SU-DHL-6 (cell line): ENCODE measurements around the gene HMGN1.

Experiments
- H2AFZ ChIP-seq: fragments of 200-600 bp; sonication (generic); 2 replicates; pipeline ENCODE4 v1.6.1; 2014; ENCODE audit warnings: low read depth, mild to moderate bottlenecking, moderate library complexity, mixed read lengths, antibody characterized with exemption, low read length; ENCODE audit not compliant: severe bottlenecking
- H3F3A ChIP-seq: fragments of 200-600 bp; shearing (Covaris generic); 2 replicates; pipeline ENCODE4 v1.6.0; 2016; ENCODE audit warnings: antibody characterized with exemption, mild to moderate bottlenecking; ENCODE audit not compliant: insufficient read depth
- H3K27ac ChIP-seq: fragments of 200-600 bp; sonication (generic); 2 replicates; pipeline ENCODE4 v1.5.1; 2016; ENCODE audit warnings: low read depth, mild to moderate bottlenecking, low read length, moderate library complexity, mixed read lengths
- H3K27me3 ChIP-seq: fragments of 200-600 bp; sonication (generic), shearing (Covaris generic); 2 replicates; pipeline ENCODE4 v1.6.0; 2014; ENCODE audit warnings: mild to moderate bottlenecking, low read length
- H3K36me3 ChIP-seq: fragments of 200-600 bp; sonication (generic); 2 replicates; pipeline ENCODE4 v1.6.1; 2014; ENCODE audit warnings: mild to moderate bottlenecking, low read length, mixed read lengths
- H3K4me2 ChIP-seq: fragments of 300-600, 200-600 bp; shearing (Covaris generic), sonication (generic); 2 replicates; pipeline ENCODE4 v1.6.0; 2014; ENCODE audit warnings: low read length, low read depth, mild to moderate bottlenecking; ENCODE audit not compliant: poor library complexity, severe bottlenecking
- H3K4me3 ChIP-seq: fragments of 200-600 bp; sonication (generic); 2 replicates; pipeline ENCODE4 v1.5.1; 2014; ENCODE audit warnings: antibody characterized with exemption, low read length, mild to moderate bottlenecking, mixed read lengths; ENCODE audit not compliant: insufficient read depth, poor library complexity, severe bottlenecking
- H3K79me2 ChIP-seq: fragments of 200-600 bp; sonication (generic); 2 replicates; pipeline ENCODE4 v1.6.1; 2014; ENCODE audit warnings: mild to moderate bottlenecking, low read length, moderate library complexity; ENCODE audit not compliant: insufficient read depth
- H3K9ac ChIP-seq: fragments of 200-600 bp; sonication (generic); 2 replicates; pipeline ENCODE4 v1.7.0; 2014; ENCODE audit warnings: mild to moderate bottlenecking, low read length
- H3K9me2 ChIP-seq: fragments of 200-600 bp; sonication (generic); replicated peaks from 2 replicates; pipeline ENCODE4 v1.6.1; 2014; ENCODE audit warnings: low read length; ENCODE audit not compliant: insufficient read depth
- H3K9me3 ChIP-seq: fragments of 200-600 bp; sonication (generic); 2 replicates; pipeline ENCODE4 v1.6.1; 2014; ENCODE audit warnings: low read length, mixed read lengths; ENCODE audit not compliant: insufficient read depth
- H4K20me1 ChIP-seq: fragments of 200-600 bp; sonication (generic); 2 replicates; pipeline ENCODE4 v1.6.1; 2014; ENCODE audit warnings: low read depth, mild to moderate bottlenecking, antibody characterized with exemption, low read length, moderate library complexity, mixed read lengths
- EZH2phosphoT487 ChIP-seq: fragments of 200-600 bp; sonication (generic), shearing (Covaris generic); conservative IDR thresholded peaks from 2 replicates; pipeline ENCODE4 v1.6.1; 2018; ENCODE audit warnings: mild to moderate bottlenecking, antibody characterized with exemption, low read length, moderate library complexity, mixed read lengths
- TF ChIP-seq, protein P1 (sequence below): fragments of 200-600 bp; sonication (generic); IDR thresholded peaks from one replicate; pipeline ENCODE4 v1.5.1; 2017; ENCODE audit warnings: antibody characterized with exemption, mild to moderate bottlenecking, low read length, moderate library complexity; ENCODE audit not compliant: insufficient read depth, poor library complexity, severe bottlenecking

Gene HMGN1

DNA sequence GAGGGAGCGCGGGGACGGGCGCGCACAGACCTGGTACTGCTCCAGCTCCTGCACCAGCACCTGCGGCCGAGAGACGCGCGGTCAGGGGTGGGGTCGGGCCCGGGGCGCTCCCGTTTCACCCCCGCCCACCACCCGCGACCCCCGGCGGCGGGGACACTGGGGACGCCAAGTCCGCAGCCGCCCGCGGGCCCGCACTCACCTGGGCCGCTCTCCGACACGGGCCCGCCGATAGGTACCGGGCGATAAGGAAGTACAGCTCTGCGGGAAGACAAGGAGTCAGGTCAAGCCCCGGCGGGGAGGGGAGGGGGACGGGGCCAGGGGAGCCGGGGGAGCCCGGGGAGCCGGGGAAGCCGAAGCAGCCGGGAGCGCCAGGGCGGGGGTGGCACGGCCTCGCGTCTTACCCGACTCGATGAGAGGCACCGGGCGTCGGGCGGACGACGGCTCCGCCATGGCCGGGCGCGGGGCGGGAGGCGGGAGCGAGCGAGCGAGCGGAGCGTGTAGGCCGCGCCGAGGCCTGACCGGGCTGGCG, 35.8 kb downstream of the HMGN1 start:
- Histone ChIP-seq H4K20me1 (peaks cover 24% of the 10 kb centered on the region), H3K27ac (peak overlapping the region; percentile 98), H3K9me2 (no peaks in the 10 kb centered on the region), H3K4me3 (peak overlapping the region; percentile 61), H3F3A (peaks cover 54% of the 10 kb centered on the region), H3K79me2 (peaks cover 53% of the 10 kb centered on the region), H3K36me3 (peaks cover 25% of the 10 kb centered on the region), H3K9me3 (no peaks in the 10 kb centered on the region), H2AFZ (no peak overlapping the region), H3K9ac (peak overlapping the region; percentile 98), H3K27me3 (no peaks in the 10 kb centered on the region), H3K4me2 (peak overlapping the region; percentile 79)
- TF ChIP-seq, protein P1, sequence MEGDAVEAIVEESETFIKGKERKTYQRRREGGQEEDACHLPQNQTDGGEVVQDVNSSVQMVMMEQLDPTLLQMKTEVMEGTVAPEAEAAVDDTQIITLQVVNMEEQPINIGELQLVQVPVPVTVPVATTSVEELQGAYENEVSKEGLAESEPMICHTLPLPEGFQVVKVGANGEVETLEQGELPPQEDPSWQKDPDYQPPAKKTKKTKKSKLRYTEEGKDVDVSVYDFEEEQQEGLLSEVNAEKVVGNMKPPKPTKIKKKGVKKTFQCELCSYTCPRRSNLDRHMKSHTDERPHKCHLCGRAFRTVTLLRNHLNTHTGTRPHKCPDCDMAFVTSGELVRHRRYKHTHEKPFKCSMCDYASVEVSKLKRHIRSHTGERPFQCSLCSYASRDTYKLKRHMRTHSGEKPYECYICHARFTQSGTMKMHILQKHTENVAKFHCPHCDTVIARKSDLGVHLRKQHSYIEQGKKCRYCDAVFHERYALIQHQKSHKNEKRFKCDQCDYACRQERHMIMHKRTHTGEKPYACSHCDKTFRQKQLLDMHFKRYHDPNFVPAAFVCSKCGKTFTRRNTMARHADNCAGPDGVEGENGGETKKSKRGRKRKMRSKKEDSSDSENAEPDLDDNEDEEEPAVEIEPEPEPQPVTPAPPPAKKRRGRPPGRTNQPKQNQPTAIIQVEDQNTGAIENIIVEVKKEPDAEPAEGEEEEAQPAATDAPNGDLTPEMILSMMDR = no peak
- no peak for TF ChIP-seq EZH2phosphoT487

DNA sequence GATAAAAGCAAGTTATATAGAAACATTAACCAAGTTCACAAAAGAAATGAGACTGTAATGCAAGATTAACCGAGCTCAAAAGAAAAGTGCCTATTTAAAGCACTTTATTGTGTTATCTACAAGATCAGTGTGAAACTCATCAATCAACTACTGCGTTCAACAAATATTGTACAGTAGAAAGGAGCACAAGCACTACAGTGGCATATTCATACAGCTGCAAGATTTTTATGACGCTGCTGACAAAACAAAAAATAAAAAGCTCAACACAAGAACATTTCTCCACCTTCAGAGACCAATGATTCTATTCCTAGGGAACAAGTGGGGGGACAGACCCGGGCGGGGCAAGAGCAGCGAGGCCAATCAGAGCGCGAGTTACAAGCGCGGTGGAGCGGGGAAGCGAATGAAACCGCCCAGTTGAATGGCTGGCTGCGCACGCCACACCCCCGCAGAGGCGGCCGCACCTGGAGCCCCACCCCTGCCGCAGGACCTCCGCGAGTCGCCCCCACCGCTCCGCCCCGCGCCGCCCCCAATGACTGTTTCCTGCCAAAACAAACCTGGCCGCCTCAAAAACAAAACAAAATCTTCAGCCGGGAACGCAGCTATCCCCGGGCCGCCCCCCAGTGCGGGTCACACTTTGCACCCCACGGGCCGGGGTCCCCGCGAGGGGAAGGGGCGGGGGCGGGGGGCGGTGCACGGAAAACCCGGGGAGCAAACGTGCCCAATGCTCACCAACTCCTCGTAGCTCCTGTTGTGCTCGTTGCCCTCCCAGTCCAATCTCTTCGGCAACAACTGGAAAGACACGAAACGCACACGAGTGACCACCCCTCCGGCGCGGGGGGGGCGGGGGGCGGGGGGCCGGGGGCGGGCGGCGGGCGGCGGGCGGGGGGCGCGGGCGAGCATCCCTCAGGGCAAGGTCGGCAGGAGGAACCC, 36.5 kb downstream of the HMGN1 start:
- Histone ChIP-seq H4K20me1 (peaks cover 30% of the 10 kb centered on the region), H3K4me3 (peak overlapping the region; percentile 65), H3K36me3 (peaks cover 30% of the 10 kb centered on the region), H3K79me2 (peaks cover 60% of the 10 kb centered on the region), H3K4me2 (peak overlapping the region; percentile 79), H3K9ac (peak overlapping the region; percentile 98), H3K9me3 (no peaks in the 10 kb centered on the region), H3F3A (peaks cover 52% of the 10 kb centered on the region), H2AFZ (no peak overlapping the region), H3K27ac (peak overlapping the region; percentile 98), H3K27me3 (no peaks in the 10 kb centered on the region), H3K9me2 (no peaks in the 10 kb centered on the region)
- TF ChIP-seq EZH2phosphoT487 = no peak
- TF ChIP-seq, protein P1 = no peak

DNA sequence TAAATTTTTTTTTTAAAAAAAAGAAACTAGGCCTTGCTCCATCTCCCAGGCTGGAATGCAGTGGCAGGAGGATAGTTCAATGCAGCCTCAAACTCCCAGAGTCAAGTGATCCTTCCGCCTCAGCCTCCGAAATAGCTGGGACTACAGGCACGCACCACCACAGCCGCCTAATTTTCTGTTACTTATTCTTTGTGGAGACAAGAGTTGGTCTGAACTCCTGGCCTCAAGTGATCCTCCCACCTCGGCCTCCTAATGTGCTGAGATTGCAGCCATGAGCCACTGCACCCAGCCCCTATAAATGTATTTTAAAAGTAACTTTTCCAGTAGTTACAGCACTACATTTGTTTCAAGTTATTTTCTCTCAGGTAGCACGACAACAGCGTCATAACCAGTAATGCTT, 37.7 kb downstream of the HMGN1 start:
- no peaks in the 10 kb centered on the region for H3K27me3 ChIP-seq
- H2AFZ ChIP-seq = no peak overlapping the region
- H3K27ac ChIP-seq = no peak overlapping the region
- H3F3A ChIP-seq = peaks cover 48% of the 10 kb centered on the region
- peaks cover 39% of the 10 kb centered on the region for H3K36me3 ChIP-seq
- H3K9me2 ChIP-seq = no peaks in the 10 kb centered on the region
- peak overlapping the region; percentile 69 for H3K4me2 ChIP-seq
- H3K9me3 ChIP-seq = no peaks in the 10 kb centered on the region
- no peak overlapping the region for H3K9ac ChIP-seq
- no peak overlapping the region for H3K4me3 ChIP-seq
- peaks cover 73% of the 10 kb centered on the region for H3K79me2 ChIP-seq
- TF ChIP-seq EZH2phosphoT487 = no peak
- TF ChIP-seq, protein P1 = no peak
- peaks cover 30% of the 10 kb centered on the region for H4K20me1 ChIP-seq
